Suprapubic skin (tissue), 3 donors: Measurements from ENCODE around the gene ACOT7.

Source experiments
- POLR2AphosphoS5 ChIP-seq, 3 donors: sonication (generic); formaldehyde crosslinking; IDR thresholded peaks; one replicate each; pipeline ENCODE4 v1.6.1; 2017; ENCODE audit warnings: antibody characterized with exemption in 3 of 3
- TF ChIP-seq, protein P1 (sequence below), 2 donors: fragments of 200-600 bp in 1 of 2; fragments of 450-650 bp in 1 of 2; sonication (generic) in 1 of 2; IDR thresholded peaks; one replicate each; pipeline ENCODE4 v1.5.1; 2016 to 2019; ENCODE audit warnings: antibody characterized with exemption in 2 of 2, mild to moderate bottlenecking in 1 of 2, moderate library complexity in 1 of 2

DNA sequence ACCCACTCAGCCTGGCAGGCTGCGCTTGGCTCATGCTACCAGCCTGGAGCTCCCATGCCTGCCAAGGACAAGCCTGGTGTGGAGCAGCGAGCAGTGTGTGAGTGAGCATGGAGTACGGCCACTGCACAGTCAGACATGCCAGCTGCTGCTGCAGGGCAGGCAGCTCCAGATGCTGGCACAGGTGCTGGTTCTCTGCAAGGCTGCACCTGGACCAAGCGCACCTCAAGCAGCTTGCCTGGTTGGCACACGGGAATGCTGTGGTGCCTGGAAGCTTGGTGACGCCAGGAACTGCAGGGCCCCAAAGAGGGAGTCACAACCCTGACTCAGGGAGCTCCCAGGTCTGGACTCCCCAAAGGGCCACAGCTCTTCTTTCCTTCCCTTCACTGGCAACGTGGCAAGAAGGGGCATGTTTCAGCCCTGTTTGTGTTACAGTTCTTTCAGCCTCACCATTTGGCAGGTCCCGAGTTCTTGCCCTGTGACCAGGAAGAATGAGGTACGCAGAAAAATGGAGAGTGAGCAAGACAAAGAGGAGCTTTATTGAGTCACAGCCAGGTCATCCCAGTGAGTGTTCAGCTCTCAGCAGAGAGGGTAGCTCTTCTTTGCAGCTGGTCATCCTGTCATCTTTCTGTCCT is 26.1 kb downstream of the ACOT7 start:
- TF ChIP-seq, protein P1, sequence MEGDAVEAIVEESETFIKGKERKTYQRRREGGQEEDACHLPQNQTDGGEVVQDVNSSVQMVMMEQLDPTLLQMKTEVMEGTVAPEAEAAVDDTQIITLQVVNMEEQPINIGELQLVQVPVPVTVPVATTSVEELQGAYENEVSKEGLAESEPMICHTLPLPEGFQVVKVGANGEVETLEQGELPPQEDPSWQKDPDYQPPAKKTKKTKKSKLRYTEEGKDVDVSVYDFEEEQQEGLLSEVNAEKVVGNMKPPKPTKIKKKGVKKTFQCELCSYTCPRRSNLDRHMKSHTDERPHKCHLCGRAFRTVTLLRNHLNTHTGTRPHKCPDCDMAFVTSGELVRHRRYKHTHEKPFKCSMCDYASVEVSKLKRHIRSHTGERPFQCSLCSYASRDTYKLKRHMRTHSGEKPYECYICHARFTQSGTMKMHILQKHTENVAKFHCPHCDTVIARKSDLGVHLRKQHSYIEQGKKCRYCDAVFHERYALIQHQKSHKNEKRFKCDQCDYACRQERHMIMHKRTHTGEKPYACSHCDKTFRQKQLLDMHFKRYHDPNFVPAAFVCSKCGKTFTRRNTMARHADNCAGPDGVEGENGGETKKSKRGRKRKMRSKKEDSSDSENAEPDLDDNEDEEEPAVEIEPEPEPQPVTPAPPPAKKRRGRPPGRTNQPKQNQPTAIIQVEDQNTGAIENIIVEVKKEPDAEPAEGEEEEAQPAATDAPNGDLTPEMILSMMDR (IDR thresholded peaks at IDR 0.05): no peak
- TF ChIP-seq POLR2AphosphoS5 (IDR thresholded peaks at IDR 0.05): no peak
